IPS DF 4.7 (cell line): Measurements from ENCODE around the gene KDM2A.
"Not testable (repeated sequence)": the region's sequence is repeated elsewhere in the genome, so short reads cannot be mapped to it uniquely, and the experiment has no call there.

Experiments
- DNase-seq: peaks from one replicate; pipeline ENCODE4 v3.0.0-alpha.2; 2013; ENCODE audit warnings: low spot score; ENCODE audit errors: extremely low read depth

Gene KDM2A

GRCh38 chr11:67117672-67118180 is 1.3 kb upstream of the KDM2A start:
- DNase-seq, result no peak

GRCh38 chr11:67118181-67118766 is 789 bp upstream of the KDM2A start:
- no peak for DNase-seq

GRCh38 chr11:67119585-67120391 is 725 bp downstream of the KDM2A start:
- no peak for DNase-seq

- no peak for DNase-seq
Measured at GRCh38 chr11:67120456-67120855, 1.4 kb downstream of the KDM2A start.

- DNase-seq, result no peak
Measured at GRCh38 chr11:67120881-67121710, 2.0 kb downstream of the KDM2A start.

DNA sequence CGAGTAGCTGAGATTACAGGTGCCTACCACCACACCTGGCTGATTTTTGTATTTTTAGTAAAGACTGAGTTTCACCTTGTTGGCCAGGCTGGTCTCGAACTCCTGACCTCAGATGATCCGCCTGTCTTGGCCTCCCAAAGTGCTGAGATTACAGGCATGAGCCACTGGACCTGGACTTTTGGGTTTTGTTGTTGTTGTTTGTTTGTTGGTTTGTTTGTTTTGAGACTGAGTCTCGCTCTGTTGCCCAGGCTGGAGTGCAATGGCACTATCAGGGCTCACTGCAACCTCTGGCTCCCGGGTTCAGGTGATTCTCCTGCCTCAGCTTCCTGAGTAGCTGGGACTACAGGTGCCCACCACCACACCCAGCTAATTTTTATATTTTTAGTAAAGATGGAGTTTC is 4.7 kb downstream of the KDM2A start:
- DNase-seq, result not testable (repeated sequence)

- not testable (repeated sequence) for DNase-seq
Measured at GRCh38 chr11:67126243-67126642, 7.2 kb downstream of the KDM2A start.

DNA sequence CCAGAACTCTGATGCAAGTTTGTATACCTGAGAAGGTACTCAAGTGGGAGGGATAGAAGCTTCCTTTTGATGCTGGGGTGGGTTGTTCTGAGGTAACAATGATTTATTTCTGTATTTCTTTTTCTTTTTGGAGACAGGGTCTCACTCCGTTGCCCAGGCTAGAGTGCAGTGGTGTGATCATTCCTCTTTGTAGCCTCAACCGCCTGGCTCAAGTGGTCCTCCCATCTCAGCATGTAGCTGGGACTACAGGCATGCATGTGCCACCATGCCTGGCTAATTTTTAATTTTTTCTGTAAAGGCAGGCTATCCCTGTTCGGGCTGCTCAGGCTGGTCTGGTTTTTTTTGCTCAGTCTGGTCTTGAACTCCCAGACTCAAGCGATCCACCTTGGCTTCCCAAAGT is 7.9 kb downstream of the KDM2A start:
- DNase-seq, result no peak

GRCh38 chr11:67130861-67131260 is 11.8 kb downstream of the KDM2A start:
- DNase-seq, result not testable (repeated sequence)

GRCh38 chr11:67136156-67136555 is 17.1 kb downstream of the KDM2A start:
- DNase-seq, result no peak

DNA sequence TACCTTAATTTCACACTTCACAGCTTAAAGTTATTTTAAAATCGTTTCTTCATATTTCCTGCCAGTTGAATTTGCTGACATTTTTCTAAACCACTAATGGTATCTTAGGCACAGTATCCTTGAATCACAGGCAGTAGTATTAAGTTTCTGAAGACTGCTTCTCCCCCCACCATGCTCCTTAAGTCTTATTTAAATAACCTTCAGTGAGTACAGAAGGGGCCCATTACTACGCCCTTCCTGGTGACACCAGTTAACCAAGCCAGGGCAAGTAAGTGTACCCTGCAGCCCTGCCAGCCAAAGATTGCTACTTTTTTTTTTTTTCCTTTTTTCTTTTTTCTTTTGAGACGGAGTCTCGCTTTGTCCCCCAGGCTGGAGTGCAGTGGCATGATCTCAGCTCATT is 19.9 kb downstream of the KDM2A start:
- DNase-seq, result no peak

- no peak for DNase-seq
Measured at GRCh38 chr11:67146516-67147226, 27.6 kb downstream of the KDM2A start.

GRCh38 chr11:67153971-67154370 is 34.9 kb downstream of the KDM2A start:
- no peak for DNase-seq

DNA sequence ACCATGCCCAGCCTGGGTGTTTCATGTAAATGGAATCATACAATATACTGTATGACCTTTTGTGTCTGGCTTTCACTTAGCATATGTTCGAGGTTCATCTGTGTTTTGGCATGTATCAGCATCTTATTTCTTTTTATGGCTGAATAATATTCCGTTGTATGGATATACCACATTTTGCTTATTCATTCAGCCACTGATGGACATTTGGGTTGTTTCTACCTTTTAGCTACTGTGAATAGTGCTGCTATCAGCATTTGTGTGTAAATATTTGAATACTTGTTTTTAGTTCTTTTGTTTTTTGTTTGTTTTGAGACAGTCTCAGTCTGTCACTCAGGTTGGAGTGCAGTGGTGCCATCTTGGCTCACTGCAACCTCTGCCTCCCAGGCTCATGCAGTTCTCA is 35.7 kb downstream of the KDM2A start:
- DNase-seq, result no peak

DNA sequence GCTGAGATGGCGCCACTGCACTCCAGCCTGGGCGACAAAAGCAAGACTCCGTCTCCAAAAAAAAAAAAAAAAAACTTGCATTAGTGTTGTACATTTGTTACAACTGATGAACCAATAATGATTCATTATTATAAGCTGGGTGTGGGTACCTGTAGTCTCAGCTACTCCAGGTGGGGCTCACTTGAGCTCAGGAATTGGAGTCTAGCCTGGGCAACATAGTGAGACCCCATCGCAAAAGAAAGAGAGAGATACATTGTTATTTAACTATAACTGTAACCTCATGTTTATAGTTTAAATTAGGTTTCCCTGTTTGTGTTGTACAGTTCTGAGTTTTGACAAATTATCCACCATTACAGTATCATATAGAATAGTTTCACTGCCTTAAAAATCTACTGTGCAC is 38.6 kb downstream of the KDM2A start:
- no peak for DNase-seq

DNA sequence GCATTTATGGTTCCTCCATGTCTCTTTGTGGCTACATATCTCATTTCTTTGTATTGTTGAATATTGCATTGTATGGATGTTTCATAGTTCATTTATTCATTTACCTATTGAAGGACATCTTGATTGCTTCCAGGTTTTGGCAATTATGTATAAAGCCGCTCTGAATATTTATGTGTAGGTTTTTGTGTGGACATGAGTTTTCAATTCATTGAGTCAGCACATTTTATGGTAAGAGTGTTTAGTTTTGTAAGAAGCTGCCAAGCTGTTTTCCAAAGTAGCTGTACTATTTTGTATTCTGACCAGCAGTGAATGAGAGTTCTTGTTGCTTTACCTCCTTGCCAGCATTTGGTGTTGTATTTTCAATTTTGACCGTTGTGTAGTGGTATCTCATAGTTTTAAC is 39.2 kb downstream of the KDM2A start:
- no peak for DNase-seq

- no peak for DNase-seq
Measured at GRCh38 chr11:67160045-67160444, 41.0 kb downstream of the KDM2A start.

GRCh38 chr11:67160872-67161783 is 42.1 kb downstream of the KDM2A start:
- no peak for DNase-seq

- DNase-seq, result no peak
Measured at GRCh38 chr11:67163006-67163405, 43.9 kb downstream of the KDM2A start.

- DNase-seq, result no peak
Measured at GRCh38 chr11:67165623-67166022, 46.6 kb downstream of the KDM2A start.
